OCI-LY7 (cell line): ENCODE results near the gene TUBGCP6.

ENCODE experiments used
- EZH2phosphoT487 ChIP-seq: fragments of 200-600 bp; sonication (generic); IDR thresholded peaks from 2 replicates; pipeline ENCODE4 v1.6.1; 2018; ENCODE audit warnings: low read depth, borderline replicate concordance, mild to moderate bottlenecking, mixed run types, antibody characterized with exemption, low read length, moderate library complexity, mixed read lengths
- TF ChIP-seq, protein P1 (sequence below): fragments of 200-600 bp; sonication (generic); conservative IDR thresholded peaks from 2 replicates; pipeline ENCODE4 v1.5.1; 2014; ENCODE audit warnings: mild to moderate bottlenecking, antibody characterized with exemption, low read length, moderate library complexity, mixed read lengths

GRCh38 chr22:50274771-50275170 lies 29.9 kb upstream of the TUBGCP6 start:
- TF ChIP-seq, protein P1, sequence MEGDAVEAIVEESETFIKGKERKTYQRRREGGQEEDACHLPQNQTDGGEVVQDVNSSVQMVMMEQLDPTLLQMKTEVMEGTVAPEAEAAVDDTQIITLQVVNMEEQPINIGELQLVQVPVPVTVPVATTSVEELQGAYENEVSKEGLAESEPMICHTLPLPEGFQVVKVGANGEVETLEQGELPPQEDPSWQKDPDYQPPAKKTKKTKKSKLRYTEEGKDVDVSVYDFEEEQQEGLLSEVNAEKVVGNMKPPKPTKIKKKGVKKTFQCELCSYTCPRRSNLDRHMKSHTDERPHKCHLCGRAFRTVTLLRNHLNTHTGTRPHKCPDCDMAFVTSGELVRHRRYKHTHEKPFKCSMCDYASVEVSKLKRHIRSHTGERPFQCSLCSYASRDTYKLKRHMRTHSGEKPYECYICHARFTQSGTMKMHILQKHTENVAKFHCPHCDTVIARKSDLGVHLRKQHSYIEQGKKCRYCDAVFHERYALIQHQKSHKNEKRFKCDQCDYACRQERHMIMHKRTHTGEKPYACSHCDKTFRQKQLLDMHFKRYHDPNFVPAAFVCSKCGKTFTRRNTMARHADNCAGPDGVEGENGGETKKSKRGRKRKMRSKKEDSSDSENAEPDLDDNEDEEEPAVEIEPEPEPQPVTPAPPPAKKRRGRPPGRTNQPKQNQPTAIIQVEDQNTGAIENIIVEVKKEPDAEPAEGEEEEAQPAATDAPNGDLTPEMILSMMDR, result no peak
- no peak for TF ChIP-seq EZH2phosphoT487
